GM12878 (cell line): Measurements from ENCODE around the gene BCAS3. TPM values are rescaled to one million over a fixed set of nuclear protein-coding genes. Genes with fewer than 3 reads are reported as not detected.

Experiments used
- ATAC-seq: fragments of 200-7000 bp; cut with Tn5 transposase; 3 replicates; pipeline ENCODE4 v1.9.1; 2020; ENCODE audit warnings: mild to moderate bottlenecking, moderate library complexity
- BruUV-seq: library from RNA; stranded (reverse); fragments of 400-500 nt; replicated peaks from 2 replicates; lab custom pipeline; 2021; lab: Mats Ljungman, UMichigan
- CTCF ChIA-PET: fragments of 300-600 bp; sonication (Branson Sonifier 250); formaldehyde crosslinking; extraction: SDS; loops from one replicate; lab custom pipeline; 2021; ENCODE audit warnings: inconsistent platforms; lab: Yijun Ruan, JAX
- POLR2A ChIA-PET: fragments of 350-600 bp; formaldehyde crosslinking; extraction: SDS; loops from one replicate; lab custom pipeline; 2021; ENCODE audit warnings: inconsistent platforms; lab: Charles Lee
- RAD21 ChIA-PET: fragments of 300-600 bp; sonication (Branson Sonifier 250); formaldehyde crosslinking; loops from one replicate; lab custom pipeline; 2023; ENCODE audit warnings: antibody characterized with exemption; ENCODE audit not compliant: unreplicated experiment; lab: Charles Lee
- SMC1A ChIA-PET: fragments of 300-600 bp; sonication (Branson Sonifier 250); formaldehyde crosslinking; loops from one replicate; lab custom pipeline; 2023; ENCODE audit not compliant: unreplicated experiment, uncharacterized antibody; lab: Charles Lee
- DNase-seq: peaks from one replicate; pipeline ENCODE4 v3.0.0-alpha.2; 2011; ENCODE audit warnings: low read depth, low spot score
- FAIRE-seq: peaks from 3 replicates; lab custom pipeline; 2011; peaks lifted over from hg19 to GRCh38; lab: Jason Lieb, UNC
- H2AFZ ChIP-seq: 2 replicates; pipeline ENCODE4 v1.6.0; 2011; ENCODE audit warnings: low read depth, low read length, control low read depth; ENCODE audit not compliant: control insufficient read depth
- H3K27ac ChIP-seq: 2 replicates; pipeline ENCODE4 v1.5.1; 2011; ENCODE audit warnings: control low read depth; ENCODE audit not compliant: control insufficient read depth, insufficient read depth
- H3K27me3 ChIP-seq, 2 experiments: replicated peaks in 1 of 2; 2 replicates each; pipeline versions ENCODE4 v1.6.0 to v1.6.1; 2011; ENCODE audit warnings: low read length in 1 of 2; ENCODE audit not compliant: control insufficient read depth in 2 of 2, insufficient read depth in 2 of 2
- H3K36me3 ChIP-seq, 2 experiments: 2 replicates each; pipeline ENCODE4 v1.5.1; 2011; ENCODE audit warnings: low read length in 1 of 2; ENCODE audit not compliant: control insufficient read depth in 2 of 2, insufficient read depth in 2 of 2
- H3K4me1 ChIP-seq: 2 replicates; pipeline ENCODE4 v1.6.1; 2011; ENCODE audit warnings: mild to moderate bottlenecking, low read length, moderate library complexity, mixed read lengths; ENCODE audit not compliant: control insufficient read depth, insufficient read depth
- H3K4me2 ChIP-seq: 2 replicates; pipeline ENCODE4 v1.6.0; 2011; ENCODE audit warnings: control low read depth; ENCODE audit not compliant: control insufficient read depth, insufficient read depth
- H3K4me3 ChIP-seq: fragments of 200-600 bp; sonication (generic); 2 replicates; pipeline ENCODE4 v1.5.1; 2016
- H3K79me2 ChIP-seq: 2 replicates; pipeline ENCODE4 v1.6.0; 2011; ENCODE audit warnings: low read length; ENCODE audit not compliant: control insufficient read depth, insufficient read depth
- H3K9ac ChIP-seq: 2 replicates; pipeline ENCODE4 v1.8.0; 2011; ENCODE audit warnings: low read length, control low read depth, mixed read lengths; ENCODE audit not compliant: control insufficient read depth, insufficient read depth
- H3K9me3 ChIP-seq: replicated peaks from 3 replicates; pipeline ENCODE4 v1.5.1; 2011; ENCODE audit warnings: mild to moderate bottlenecking, low read length; ENCODE audit not compliant: control insufficient read depth, insufficient read depth
- H4K20me1 ChIP-seq: 2 replicates; pipeline ENCODE4 v1.6.0; 2011; ENCODE audit not compliant: control insufficient read depth, insufficient read depth
- ATF2 ChIP-seq: IDR thresholded peaks from 2 replicates; pipeline ENCODE4 v1.6.1; 2012; ENCODE audit warnings: low read length, inconsistent platforms
- BHLHE40 ChIP-seq, 2 experiments: fragments of 450-650 bp in 1 of 2; IDR thresholded peaks; 2 replicates each; pipeline ENCODE4 v1.6.1; 2011 to 2017; ENCODE audit warnings: low read depth in 2 of 2, borderline replicate concordance in 1 of 2, improper control_type of control experiment in 1 of 2, low read length in 1 of 2, mild to moderate bottlenecking in 1 of 2
- CHD2 ChIP-seq: IDR thresholded peaks from 2 replicates; pipeline ENCODE4 v1.6.1; 2011; ENCODE audit warnings: low read depth, low read length, improper control_type of control experiment, borderline replicate concordance
- CHD4 ChIP-seq: fragments of 200-600 bp; sonication (generic); IDR thresholded peaks from 2 replicates; pipeline ENCODE4 v1.6.1; 2016; ENCODE audit warnings: mild to moderate bottlenecking
- DPF2 ChIP-seq: fragments of 450-650 bp; IDR thresholded peaks from 2 replicates; pipeline ENCODE4 v1.6.1; 2017; ENCODE audit warnings: mild to moderate bottlenecking
- E2F8 ChIP-seq: fragments of 450-650 bp; IDR thresholded peaks from 2 replicates; pipeline ENCODE4 v1.6.1; 2018; ENCODE audit warnings: mild to moderate bottlenecking, low read depth, moderate library complexity; ENCODE audit not compliant: partially characterized antibody
- EP300 ChIP-seq, 2 experiments: fragments of 150-350 bp in 1 of 2; IDR thresholded peaks; 2 replicates each; pipeline ENCODE4 v1.6.1; 2011 to 2012; ENCODE audit warnings: low read depth in 2 of 2, low read length in 2 of 2, borderline replicate concordance in 1 of 2, improper control_type of control experiment in 1 of 2, inconsistent platforms in 1 of 2; ENCODE audit not compliant: control insufficient read depth in 1 of 2
- MEF2A ChIP-seq: IDR thresholded peaks from 2 replicates; pipeline ENCODE4 v1.6.1; 2011; ENCODE audit warnings: low read depth, mild to moderate bottlenecking, low read length, moderate library complexity; ENCODE audit not compliant: insufficient read depth
- MYC ChIP-seq: IDR thresholded peaks from 2 replicates; pipeline ENCODE4 v1.6.1; 2011; ENCODE audit warnings: mild to moderate bottlenecking, low read length, moderate library complexity, inconsistent platforms; ENCODE audit not compliant: insufficient read depth, insufficient replicate concordance, insufficient read length, severe bottlenecking
- NRF1 ChIP-seq: conservative IDR thresholded peaks from 2 replicates; pipeline ENCODE4 v1.6.1; 2011; ENCODE audit warnings: mild to moderate bottlenecking, low read depth, low read length, improper control_type of control experiment
- PAX5 ChIP-seq: IDR thresholded peaks from 2 replicates; pipeline ENCODE4 v1.6.1; 2011; ENCODE audit warnings: low read depth, low read length, borderline replicate concordance
- RUNX3 ChIP-seq: IDR thresholded peaks from 2 replicates; pipeline ENCODE4 v1.6.1; 2012; ENCODE audit warnings: low read length, inconsistent platforms
- SIN3A ChIP-seq: IDR thresholded peaks from 2 replicates; pipeline ENCODE4 v1.6.1; 2012; ENCODE audit warnings: low read depth, low read length, improper control_type of control experiment
- SMAD1 ChIP-seq: fragments of 450-650 bp; IDR thresholded peaks from 2 replicates; pipeline ENCODE4 v1.6.1; 2018; ENCODE audit warnings: mild to moderate bottlenecking, low read depth; ENCODE audit not compliant: partially characterized antibody
- SPI1 ChIP-seq: IDR thresholded peaks from 2 replicates; pipeline ENCODE4 v1.6.1; 2011; ENCODE audit warnings: low read depth, mild to moderate bottlenecking, low read length, moderate library complexity, borderline replicate concordance; ENCODE audit not compliant: insufficient read depth
- SRF ChIP-seq, 2 experiments: IDR thresholded peaks; 2 replicates each; pipeline ENCODE4 v1.6.1; 2011; ENCODE audit warnings: low read depth in 2 of 2, low read length in 2 of 2, mild to moderate bottlenecking in 1 of 2, moderate library complexity in 1 of 2
- STAT1 ChIP-seq: fragments of 450-650 bp; conservative IDR thresholded peaks from 2 replicates; pipeline ENCODE4 v1.6.1; 2014; ENCODE audit warnings: antibody characterized with exemption, mild to moderate bottlenecking
- SUZ12 ChIP-seq: fragments of 200-600 bp; sonication (generic); IDR thresholded peaks from one replicate; pipeline ENCODE4 v1.6.1; 2018; ENCODE audit warnings: antibody characterized with exemption, mild to moderate bottlenecking; ENCODE audit not compliant: unreplicated experiment
- WGBS: methylation state at CpG from one replicate; pipeline ENCODE4 v1.1.6; 2016; ENCODE audit warnings: low lambda C conversion rate; ENCODE audit not compliant: insufficient replicate concordance, insufficient coverage; ENCODE audit errors: missing lambda C conversion rate; 5-methylcytosine and 5-hydroxymethylcytosine counted together
- in situ Hi-C: fragments of 300-500 bp; cut with MboI; formaldehyde crosslinking; loops from 9 replicates; pipeline ENCODE4 v1.14.3; 2018; ENCODE audit warnings: mixed read lengths
- intact Hi-C: fragments of 100-400 bp; cut with micrococcal nuclease; formaldehyde crosslinking; loops from one replicate; pipeline ENCODE4 v1.14.2; 2022; ENCODE audit not compliant: unreplicated experiment
- polyA plus RNA-seq, 11 experiments: library from polyadenylated mRNA; depleted of rRNA in 4 of 11; unstranded in 6 of 11; stranded (reverse) in 5 of 11; fragments of >200 nt; fragmentation: Nextera tagmentation in 4 of 11; fragmentation: Illumina TruSeq in 1 of 11; extraction: Ambion mirVana in 4 of 11; extraction: Trizol in 1 of 11; gene quantifications; 1 replicate in 1 of 11; 2 replicates in 10 of 11; pipeline versions ENCODE4 v1.2.1 to v1.2.3, GENCODE V29; 2011 to 2016; ENCODE audit warnings: inconsistent platforms in 2 of 11, missing spikeins in 2 of 11, low read depth in 1 of 11
- total RNA-seq, 4 experiments: library from RNA; depleted of rRNA in 3 of 4; stranded (reverse); fragments of >200 nt in 3 of 4; fragmentation: Illumina TruSeq in 1 of 4; extraction: Trizol in 1 of 4; gene quantifications; 2 replicates each; pipeline versions ENCODE4 v1.2.1 to v1.2.3, GENCODE V29; 2013 to 2021

BCAS3 gene
- total and polyA plus RNA-seq, 10 of the 15 experiments (the other 5 are each of a cell fraction or from before 2014, with no cell fraction given): 2.1 to 11.0 (median 6.6) TPM

- no peaks in the 10 kb centered on the region for H3K36me3 ChIP-seq
Measured at GRCh38 chr17:61179380-61179806, 501.7 kb downstream of the BCAS3 start.

More at GRCh38 chr17:61179380-61179806, 501.7 kb downstream of the BCAS3 start:
- BruUV-seq: no TSS peak
- CTCF ChIA-PET: interaction anchor here (0.7 kb wide), 1 partner anchor 33 kb away, joined by 3 read pairs; no protein-coding TSS in a partner anchor
- WGBS: 24% methylated on average over 2 of the region's 2 CpGs
- Histone ChIP-seq H4K20me1 (no peaks in the 10 kb centered on the region), H3K4me2 (no peak overlapping the region), H3K4me3 (no peak overlapping the region), H2AFZ (no peak overlapping the region), H3K9me3 (no peaks in the 10 kb centered on the region), H3K9ac (no peak overlapping the region), H3K79me2 (no peaks in the 10 kb centered on the region), H3K27ac (no peak overlapping the region), H3K27me3 (no peaks in the 10 kb centered on the region), H3K4me1 (no peaks in the 10 kb centered on the region)
- RAD21 ChIA-PET: interaction anchor here (0.9 kb wide), 1 partner anchor 42 kb away, joined by 3 read pairs; no protein-coding TSS in a partner anchor
- intact Hi-C loops: no loop called here
- no peak for ATAC-seq
- SMC1A ChIA-PET: no interaction called here
- FAIRE-seq: no peak
- DNase-seq: no peak
- in situ Hi-C loops: no loop called here
- TF ChIP-seq CHD2 (no peak), ATF2 (no peak), SRF (IDR thresholded peaks at IDR 0.05; ENCODE audit: low read depth in 2 of 2, low read length in 2 of 2) (no peak), RUNX3 (no peak), EP300 (IDR thresholded peaks at IDR 0.05; ENCODE audit: borderline replicate concordance in 1 of 2, control insufficient read depth in 1 of 2, low read depth in 2 of 2, low read length in 2 of 2) (no peak), BHLHE40 (IDR thresholded peaks at IDR 0.05; ENCODE audit: borderline replicate concordance in 1 of 2, low read depth in 2 of 2, low read length in 1 of 2) (no peak), STAT1 (no peak), SPI1 (no peak), MYC (no peak), PAX5 (no peak), DPF2 (no peak), E2F8 (no peak), NRF1 (no peak), SIN3A (no peak), SUZ12 (no peak), MEF2A (no peak), CHD4 (no peak), SMAD1 (no peak)
- POLR2A ChIA-PET: no interaction called here
